ENCODE results near the gene LGALS4.
"Not testable (repeated sequence)": the region's sequence is repeated elsewhere in the genome, so short reads cannot be mapped to it uniquely, and the experiment has no call there.

LGALS4 gene

DNA sequence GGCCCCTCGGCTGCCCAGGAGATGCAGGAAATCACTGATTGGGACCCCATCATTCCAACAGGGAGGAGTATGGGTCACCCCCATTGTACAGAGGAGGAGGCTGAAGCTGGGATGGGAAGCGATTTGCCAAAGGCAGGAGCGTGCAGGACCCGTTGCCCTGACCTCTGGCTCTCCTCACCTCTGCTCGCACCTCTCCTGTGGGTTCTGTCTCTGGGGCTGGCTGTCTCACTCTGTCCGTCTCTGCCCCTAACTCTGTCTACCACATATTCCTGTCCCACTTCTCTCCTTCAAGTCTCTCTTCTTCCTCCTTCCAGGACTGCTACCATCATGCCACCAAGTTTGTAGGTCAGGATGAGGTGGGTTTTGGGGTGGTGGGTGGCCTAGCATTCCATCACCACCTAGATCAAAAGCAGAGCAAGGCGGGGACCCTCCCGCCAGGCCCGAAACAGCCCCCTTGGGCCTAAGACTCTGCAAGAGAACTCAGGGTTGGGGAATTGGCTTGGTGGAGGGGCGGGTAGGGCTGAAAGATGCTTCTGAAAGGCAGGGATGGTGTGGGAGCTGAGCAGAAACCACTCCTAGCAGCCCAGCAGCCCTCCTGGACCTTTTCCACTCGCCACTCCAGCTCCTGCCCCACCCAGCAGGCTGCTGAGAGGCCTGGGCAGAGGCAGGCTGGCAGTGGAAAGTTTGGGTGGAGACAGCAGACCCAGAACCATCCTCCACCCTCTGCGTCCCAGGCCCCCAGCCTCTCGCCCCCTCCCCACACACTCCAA, 38.4 kb downstream of the LGALS4 start:
- no peak overlapping the region for H3K27ac ChIP-seq (ENCODE audit: low read length)
- H3K4me1 ChIP-seq (ENCODE audit: insufficient read depth, low read length): no peaks in the 10 kb centered on the region
- no peak overlapping the region for H3K4me3 ChIP-seq (ENCODE audit: low read depth in 1 of 2, low read length in 2 of 2)
- H2AFZ ChIP-seq (ENCODE audit: low read depth, low read length): no peak overlapping the region
- ATAC-seq (ENCODE audit: insufficient read depth, low read depth) (no peak), DNase-seq (no peak)
- TF ChIP-seq EZH2 (IDR thresholded peaks at IDR 0.05; ENCODE audit: borderline replicate concordance, low read depth, low read length, severe bottlenecking): no peak
- TF ChIP-seq, protein P1, sequence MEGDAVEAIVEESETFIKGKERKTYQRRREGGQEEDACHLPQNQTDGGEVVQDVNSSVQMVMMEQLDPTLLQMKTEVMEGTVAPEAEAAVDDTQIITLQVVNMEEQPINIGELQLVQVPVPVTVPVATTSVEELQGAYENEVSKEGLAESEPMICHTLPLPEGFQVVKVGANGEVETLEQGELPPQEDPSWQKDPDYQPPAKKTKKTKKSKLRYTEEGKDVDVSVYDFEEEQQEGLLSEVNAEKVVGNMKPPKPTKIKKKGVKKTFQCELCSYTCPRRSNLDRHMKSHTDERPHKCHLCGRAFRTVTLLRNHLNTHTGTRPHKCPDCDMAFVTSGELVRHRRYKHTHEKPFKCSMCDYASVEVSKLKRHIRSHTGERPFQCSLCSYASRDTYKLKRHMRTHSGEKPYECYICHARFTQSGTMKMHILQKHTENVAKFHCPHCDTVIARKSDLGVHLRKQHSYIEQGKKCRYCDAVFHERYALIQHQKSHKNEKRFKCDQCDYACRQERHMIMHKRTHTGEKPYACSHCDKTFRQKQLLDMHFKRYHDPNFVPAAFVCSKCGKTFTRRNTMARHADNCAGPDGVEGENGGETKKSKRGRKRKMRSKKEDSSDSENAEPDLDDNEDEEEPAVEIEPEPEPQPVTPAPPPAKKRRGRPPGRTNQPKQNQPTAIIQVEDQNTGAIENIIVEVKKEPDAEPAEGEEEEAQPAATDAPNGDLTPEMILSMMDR (IDR thresholded peaks at IDR 0.05; ENCODE audit: borderline replicate concordance, extremely low read depth, low read length, poor library complexity, severe bottlenecking): no peak
- no peaks in the 10 kb centered on the region for H3K9me3 ChIP-seq (ENCODE audit: insufficient read depth, low read length, severe bottlenecking)
- H4K20me1 ChIP-seq (ENCODE audit: insufficient read depth, low read length): no peaks in the 10 kb centered on the region
- peaks cover 4% of the 10 kb centered on the region for H3K27me3 ChIP-seq (ENCODE audit: insufficient read depth, low read length, poor library complexity)
- no peak overlapping the region for H3K9ac ChIP-seq (ENCODE audit: low read depth, low read length)
- no peaks in the 10 kb centered on the region for H3K79me2 ChIP-seq (ENCODE audit: insufficient read depth, low read length)
- H3K36me3 ChIP-seq (ENCODE audit: insufficient read depth, low read length): no peaks in the 10 kb centered on the region
- H3K4me2 ChIP-seq (ENCODE audit: insufficient read depth, low read length): no peak overlapping the region

DNA sequence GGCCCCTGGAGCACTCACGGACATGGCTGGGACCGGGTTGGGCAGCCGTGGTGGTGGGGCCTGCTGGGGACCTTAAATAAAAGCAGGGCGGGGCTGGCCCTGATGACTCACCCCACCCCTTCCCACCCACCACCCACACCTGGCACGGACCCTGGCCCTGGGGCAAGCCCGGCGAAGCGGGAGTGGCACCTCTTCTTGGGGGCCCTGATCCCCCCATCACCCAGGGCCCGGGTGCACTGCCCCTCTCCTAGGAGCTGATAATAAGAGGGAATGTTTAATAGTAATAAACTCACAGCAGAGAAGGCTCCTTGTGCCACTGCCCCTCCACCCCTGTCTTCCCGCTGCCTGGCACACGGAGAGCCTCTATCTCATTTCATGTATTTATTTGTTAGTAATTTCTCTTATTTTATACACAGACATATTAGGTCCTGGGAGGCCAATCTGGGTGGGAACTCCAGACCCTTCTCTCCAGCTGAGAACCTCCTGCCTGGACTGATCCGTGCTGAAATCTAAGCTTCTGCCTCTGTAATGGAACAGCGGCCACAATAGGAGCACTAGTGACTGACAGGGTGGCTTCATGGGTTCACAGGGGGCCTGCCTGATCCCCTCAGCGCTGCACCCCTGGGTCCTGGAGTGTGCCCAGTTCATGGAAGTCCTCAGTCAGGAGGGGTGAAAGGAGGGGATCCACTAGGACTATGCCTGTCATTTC, 39.1 kb downstream of the LGALS4 start, which contains the start of gene LGALS7:
Gene LGALS7, minus strand, starts transcription at position 49 of the 709 bp plus-strand sequence. Its CDS starts 25 bp downstream, at position 24.
- H3K27me3 ChIP-seq (ENCODE audit: insufficient read depth, low read length, poor library complexity): peaks cover under 1% of the 10 kb centered on the region
- no peaks in the 10 kb centered on the region for H4K20me1 ChIP-seq (ENCODE audit: insufficient read depth, low read length)
- no peak for DNase-seq
- H3K79me2 ChIP-seq (ENCODE audit: insufficient read depth, low read length): no peaks in the 10 kb centered on the region
- ATAC-seq (ENCODE audit: insufficient read depth, low read depth): no peak
- no peaks in the 10 kb centered on the region for H3K36me3 ChIP-seq (ENCODE audit: insufficient read depth, low read length)
- no peak within 1 kb of the TSS for H3K9ac ChIP-seq (ENCODE audit: low read depth, low read length)
- no peaks in the 10 kb centered on the region for H3K4me1 ChIP-seq (ENCODE audit: insufficient read depth, low read length)
- H2AFZ ChIP-seq (ENCODE audit: low read depth, low read length): no peak within 1 kb of the TSS
- no peak within 1 kb of the TSS for H3K27ac ChIP-seq (ENCODE audit: low read length)
- no peaks in the 10 kb centered on the region for H3K9me3 ChIP-seq (ENCODE audit: insufficient read depth, low read length, severe bottlenecking)
- H3K4me3 ChIP-seq (ENCODE audit: low read depth in 1 of 2, low read length in 2 of 2): no peak within 1 kb of the TSS
- no peak for TF ChIP-seq EZH2 (IDR thresholded peaks at IDR 0.05; ENCODE audit: borderline replicate concordance, low read depth, low read length, severe bottlenecking)
- TF ChIP-seq, protein P1 (IDR thresholded peaks at IDR 0.05; ENCODE audit: borderline replicate concordance, extremely low read depth, low read length, poor library complexity, severe bottlenecking): no peak
- no peak within 1 kb of the TSS for H3K4me2 ChIP-seq (ENCODE audit: insufficient read depth, low read length)

DNA sequence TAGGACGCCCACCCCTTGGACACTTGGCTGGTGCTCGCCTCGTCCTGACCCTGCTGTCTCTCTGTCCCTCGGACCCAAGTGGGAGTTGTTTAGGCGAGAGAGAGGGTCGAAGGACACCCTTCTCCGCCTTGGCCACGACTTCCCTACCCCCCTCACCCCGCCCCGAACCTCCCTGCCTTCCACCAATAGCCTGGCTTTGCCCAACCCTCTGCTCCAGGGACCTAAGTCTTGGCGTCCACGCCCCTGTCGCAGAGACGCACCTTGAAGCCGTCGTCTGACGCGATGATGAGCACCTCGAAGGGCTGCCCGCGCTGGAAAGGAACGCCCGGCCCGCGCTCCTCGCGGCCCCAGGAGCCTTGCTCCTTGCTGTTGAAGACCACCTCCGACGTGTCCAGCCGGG, 41.2 kb downstream of the LGALS4 start:
- not testable (repeated sequence) for H3K9me3 ChIP-seq (ENCODE audit: insufficient read depth, low read length, severe bottlenecking); H3K27me3 ChIP-seq (ENCODE audit: insufficient read depth, low read length, poor library complexity); H2AFZ ChIP-seq (ENCODE audit: low read depth, low read length); H3K27ac ChIP-seq (ENCODE audit: low read length); H3K4me1 ChIP-seq (ENCODE audit: insufficient read depth, low read length); ATAC-seq (ENCODE audit: insufficient read depth, low read depth); DNase-seq; H4K20me1 ChIP-seq (ENCODE audit: insufficient read depth, low read length); H3K36me3 ChIP-seq (ENCODE audit: insufficient read depth, low read length); H3K9ac ChIP-seq (ENCODE audit: low read depth, low read length); H3K4me3 ChIP-seq (ENCODE audit: low read depth in 1 of 2, low read length in 2 of 2); H3K79me2 ChIP-seq (ENCODE audit: insufficient read depth, low read length); H3K4me2 ChIP-seq (ENCODE audit: insufficient read depth, low read length)

DNA sequence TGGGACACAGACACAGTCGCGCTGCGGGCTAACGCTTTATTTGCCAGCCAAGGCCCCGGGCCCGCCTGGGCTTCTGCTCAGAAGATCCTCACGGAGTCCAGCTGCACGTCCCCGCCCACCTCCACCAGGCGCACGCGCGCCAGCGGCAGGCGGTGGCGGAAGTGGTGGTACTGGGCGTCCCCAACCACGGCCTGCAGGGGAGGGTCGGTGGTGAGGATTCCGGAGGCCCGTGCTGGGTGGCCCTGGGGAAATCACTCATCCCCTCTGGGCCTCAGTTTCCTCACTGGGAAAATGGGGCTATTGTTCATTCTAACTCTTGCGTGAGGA, 41.8 kb downstream of the LGALS4 start:
- not testable (repeated sequence) for H3K27ac ChIP-seq (ENCODE audit: low read length); H3K9me3 ChIP-seq (ENCODE audit: insufficient read depth, low read length, severe bottlenecking); H3K79me2 ChIP-seq (ENCODE audit: insufficient read depth, low read length); H3K4me1 ChIP-seq (ENCODE audit: insufficient read depth, low read length); H4K20me1 ChIP-seq (ENCODE audit: insufficient read depth, low read length); H3K4me2 ChIP-seq (ENCODE audit: insufficient read depth, low read length); DNase-seq; H3K9ac ChIP-seq (ENCODE audit: low read depth, low read length); H3K27me3 ChIP-seq (ENCODE audit: insufficient read depth, low read length, poor library complexity); H3K4me3 ChIP-seq (ENCODE audit: low read depth in 1 of 2, low read length in 2 of 2); H3K36me3 ChIP-seq (ENCODE audit: insufficient read depth, low read length); H2AFZ ChIP-seq (ENCODE audit: low read depth, low read length)
- ATAC-seq (ENCODE audit: insufficient read depth, low read depth): peak; percentile 90

DNA sequence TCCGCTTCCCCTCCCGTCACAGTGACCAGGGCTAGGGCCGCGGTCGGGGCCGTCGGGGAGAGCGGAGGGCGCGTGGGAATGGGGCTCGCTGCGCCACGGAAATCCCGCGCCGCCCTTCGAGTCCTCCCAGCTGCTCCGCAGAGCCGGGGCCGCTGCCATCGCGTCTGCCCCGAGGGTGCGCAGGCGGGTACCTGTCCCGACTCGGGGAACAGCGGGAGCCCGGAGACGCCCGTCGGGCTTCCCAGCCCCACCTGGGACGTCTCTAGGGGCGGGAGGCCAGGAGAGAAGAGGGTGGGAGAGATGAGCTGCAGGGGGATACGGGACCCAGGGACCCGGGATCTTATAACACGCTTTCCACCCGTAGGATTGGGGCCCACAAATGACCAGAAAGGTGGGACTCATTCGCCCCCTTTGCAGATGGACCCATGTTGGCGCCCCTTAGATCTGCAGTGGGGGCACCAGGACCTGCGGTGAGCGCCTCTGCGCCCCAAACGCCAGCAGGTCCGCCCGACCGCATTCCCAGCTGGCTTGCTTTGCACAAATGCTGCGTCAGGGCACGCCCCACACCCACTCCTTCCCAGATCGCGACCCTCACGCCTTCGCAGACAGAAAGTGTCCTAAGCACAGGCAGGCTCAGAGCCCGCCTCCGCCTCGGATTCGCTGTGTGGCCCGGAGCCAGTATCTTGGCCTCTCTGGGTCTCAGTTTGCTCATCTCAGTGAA, 42.4 kb downstream of the LGALS4 start:
- not testable (repeated sequence) for H3K36me3 ChIP-seq (ENCODE audit: insufficient read depth, low read length); H3K4me2 ChIP-seq (ENCODE audit: insufficient read depth, low read length); H3K27ac ChIP-seq (ENCODE audit: low read length); H2AFZ ChIP-seq (ENCODE audit: low read depth, low read length); H3K9me3 ChIP-seq (ENCODE audit: insufficient read depth, low read length, severe bottlenecking); H3K79me2 ChIP-seq (ENCODE audit: insufficient read depth, low read length); ATAC-seq (ENCODE audit: insufficient read depth, low read depth); H3K9ac ChIP-seq (ENCODE audit: low read depth, low read length); H3K4me3 ChIP-seq (ENCODE audit: low read depth in 1 of 2, low read length in 2 of 2); H4K20me1 ChIP-seq (ENCODE audit: insufficient read depth, low read length); H3K4me1 ChIP-seq (ENCODE audit: insufficient read depth, low read length); DNase-seq; H3K27me3 ChIP-seq (ENCODE audit: insufficient read depth, low read length, poor library complexity)

Measured in DND-41 (cell line).